GM10248 (cell line): Measurements from ENCODE around the gene MAP4K1.
A peak's percentile ranks its signal among the peaks of the same experiment; 100 is the strongest.

ENCODE experiments used
- CTCF ChIA-PET: fragments of 300-600 bp; sonication (Branson Sonifier 250); formaldehyde crosslinking; extraction: SDS; loops from one replicate; lab custom pipeline; 2021; ENCODE audit warnings: antibody characterized with exemption; lab: Yijun Ruan, JAX
- POLR2A ChIA-PET: fragments of 350-650 bp; sonication (Branson Sonifier 250); formaldehyde crosslinking; extraction: SDS; loops from one replicate; lab custom pipeline; 2020; ENCODE audit warnings: antibody characterized with exemption; lab: Yijun Ruan, JAX
- DNase-seq: peaks from one replicate; pipeline ENCODE4 v3.0.0; 2012; ENCODE audit errors: extremely low spot score
- TF ChIP-seq, protein P1 (sequence below): IDR thresholded peaks from 2 replicates; pipeline ENCODE4 v1.5.1; 2012; ENCODE audit warnings: mild to moderate bottlenecking, low read depth; ENCODE audit errors: extremely low read depth, missing control alignments, control extremely low read depth

Gene MAP4K1

DNA sequence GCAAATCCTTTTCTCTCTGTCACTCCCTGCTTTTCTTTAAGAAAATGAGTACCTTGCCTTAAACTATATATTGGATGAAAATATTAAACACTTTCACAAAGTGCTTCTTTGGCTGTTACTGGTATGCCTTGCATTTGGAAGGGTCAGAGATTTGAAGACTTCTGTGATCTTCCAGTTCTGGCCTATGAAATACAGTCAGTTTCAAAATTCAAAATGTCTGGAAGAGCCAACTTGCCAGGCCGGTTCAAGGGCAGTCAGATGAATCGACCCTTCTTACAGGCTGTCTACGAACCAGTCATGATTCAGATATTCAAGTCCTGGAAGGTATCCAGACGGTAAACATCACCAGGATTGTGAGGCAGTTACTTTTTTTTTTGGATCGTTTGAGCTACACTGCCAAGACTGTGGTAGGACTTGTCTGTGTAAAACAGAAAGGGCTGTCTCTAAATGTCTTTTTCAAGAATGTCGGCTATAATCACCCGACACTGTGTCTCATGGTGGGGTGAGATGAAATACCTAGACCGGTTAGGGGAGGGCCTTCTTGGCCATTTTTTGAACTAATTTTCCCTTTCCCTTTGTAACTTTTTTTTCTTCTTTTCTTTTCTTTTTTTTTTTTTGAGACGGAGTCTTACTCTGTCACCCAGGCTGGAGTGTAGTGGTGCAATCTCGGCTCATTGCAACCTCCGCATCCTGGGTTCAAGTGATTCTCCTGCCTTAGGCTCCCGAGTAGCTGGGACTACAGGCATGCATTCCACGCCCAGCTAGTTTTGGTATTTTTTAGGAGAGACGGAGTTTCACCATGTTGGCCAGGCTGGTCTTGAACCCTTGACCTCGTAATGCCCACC lies 40.9 kb upstream of the MAP4K1 start:
- ChIA-PET POLR2A (no interaction called here), CTCF (interaction anchor here (1.1 to 6.2 kb wide), 3 partner anchors 11 to 111 kb away, joined by 4 to 30 read pairs (median 4); no protein-coding TSS in a partner anchor)
- DNase-seq: no peak
- TF ChIP-seq, protein P1, sequence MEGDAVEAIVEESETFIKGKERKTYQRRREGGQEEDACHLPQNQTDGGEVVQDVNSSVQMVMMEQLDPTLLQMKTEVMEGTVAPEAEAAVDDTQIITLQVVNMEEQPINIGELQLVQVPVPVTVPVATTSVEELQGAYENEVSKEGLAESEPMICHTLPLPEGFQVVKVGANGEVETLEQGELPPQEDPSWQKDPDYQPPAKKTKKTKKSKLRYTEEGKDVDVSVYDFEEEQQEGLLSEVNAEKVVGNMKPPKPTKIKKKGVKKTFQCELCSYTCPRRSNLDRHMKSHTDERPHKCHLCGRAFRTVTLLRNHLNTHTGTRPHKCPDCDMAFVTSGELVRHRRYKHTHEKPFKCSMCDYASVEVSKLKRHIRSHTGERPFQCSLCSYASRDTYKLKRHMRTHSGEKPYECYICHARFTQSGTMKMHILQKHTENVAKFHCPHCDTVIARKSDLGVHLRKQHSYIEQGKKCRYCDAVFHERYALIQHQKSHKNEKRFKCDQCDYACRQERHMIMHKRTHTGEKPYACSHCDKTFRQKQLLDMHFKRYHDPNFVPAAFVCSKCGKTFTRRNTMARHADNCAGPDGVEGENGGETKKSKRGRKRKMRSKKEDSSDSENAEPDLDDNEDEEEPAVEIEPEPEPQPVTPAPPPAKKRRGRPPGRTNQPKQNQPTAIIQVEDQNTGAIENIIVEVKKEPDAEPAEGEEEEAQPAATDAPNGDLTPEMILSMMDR: no peak

DNA sequence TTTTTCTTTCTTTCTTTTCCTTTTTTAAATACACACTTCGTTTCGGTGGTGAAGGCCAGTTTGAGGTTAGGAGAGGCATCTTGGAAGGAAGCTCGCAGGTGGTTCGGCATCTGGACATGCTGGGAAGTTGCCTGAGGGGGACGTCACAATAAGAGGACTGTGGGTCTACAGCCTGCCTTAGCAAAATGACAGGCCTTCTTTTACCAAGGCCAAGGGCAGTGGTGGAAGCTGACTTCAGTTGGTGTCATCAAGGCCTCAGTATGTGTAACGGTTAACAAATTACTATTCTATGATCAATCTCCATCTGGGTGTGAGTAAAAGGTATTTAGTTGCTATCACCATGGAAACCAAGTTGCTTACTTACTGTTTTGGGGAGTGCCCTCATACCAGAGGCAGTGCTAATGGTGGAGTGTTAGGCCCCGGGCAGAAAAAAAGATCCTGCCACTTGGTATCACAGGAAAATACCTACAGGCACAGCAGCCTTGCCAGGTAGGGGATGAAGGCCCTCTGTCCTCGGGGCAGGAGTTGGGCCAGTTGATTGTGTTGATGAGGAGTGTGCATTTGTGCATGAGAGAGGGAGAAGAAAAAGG lies 40.0 kb upstream of the MAP4K1 start:
- ChIA-PET POLR2A (no interaction called here), CTCF (interaction anchor here (1.4 to 6.2 kb wide), 4 partner anchors 9 to 295 kb away, joined by 3 to 30 read pairs (median 6); no protein-coding TSS in a partner anchor)
- no peak for DNase-seq
- TF ChIP-seq, protein P1: no peak

DNA sequence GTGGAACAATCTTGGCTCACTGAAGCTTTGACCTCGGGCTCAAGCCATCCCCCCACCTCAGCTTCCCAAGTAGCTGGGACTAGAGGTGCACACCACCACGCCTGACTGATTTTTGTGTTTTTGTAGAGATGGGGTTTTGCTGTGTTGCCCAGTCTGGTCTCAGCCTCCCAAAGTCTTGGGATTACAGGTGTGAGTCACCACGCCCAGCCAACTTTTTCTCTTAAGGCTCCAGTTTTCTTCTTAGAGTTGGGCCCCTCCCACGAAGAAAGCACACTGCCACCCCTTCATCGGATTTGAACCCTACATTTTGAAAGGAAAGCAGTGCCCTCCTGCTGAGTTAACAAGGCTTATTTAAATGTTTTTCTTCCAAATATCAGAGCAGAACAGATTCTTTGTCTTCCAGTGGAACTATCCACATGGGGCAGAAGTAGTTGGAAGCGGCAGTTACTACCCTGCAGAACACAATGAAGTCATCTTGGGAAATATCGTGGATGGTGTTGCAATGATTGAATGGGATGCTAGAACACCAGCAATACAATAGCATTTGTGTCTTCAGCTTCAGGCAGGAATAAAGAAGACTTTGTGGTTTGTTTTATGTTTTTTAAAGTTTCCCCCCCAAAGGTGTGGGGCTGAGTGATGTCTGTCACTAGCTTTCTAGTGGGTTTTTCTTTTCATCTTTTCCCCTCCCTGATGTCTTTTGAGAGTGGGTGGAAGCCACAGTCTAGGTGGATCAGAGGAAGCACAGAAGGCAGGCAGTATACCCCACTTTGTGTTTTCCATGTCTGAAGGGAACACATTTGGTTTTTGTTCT lies 38.6 kb upstream of the MAP4K1 start:
- TF ChIP-seq, protein P1: no peak
- ChIA-PET CTCF (interaction anchor here (1.4 to 6.2 kb wide), 3 partner anchors 11 to 297 kb away, joined by 3 to 30 read pairs (median 8); no protein-coding TSS in a partner anchor), POLR2A (no interaction called here)
- DNase-seq: no peak

DNA sequence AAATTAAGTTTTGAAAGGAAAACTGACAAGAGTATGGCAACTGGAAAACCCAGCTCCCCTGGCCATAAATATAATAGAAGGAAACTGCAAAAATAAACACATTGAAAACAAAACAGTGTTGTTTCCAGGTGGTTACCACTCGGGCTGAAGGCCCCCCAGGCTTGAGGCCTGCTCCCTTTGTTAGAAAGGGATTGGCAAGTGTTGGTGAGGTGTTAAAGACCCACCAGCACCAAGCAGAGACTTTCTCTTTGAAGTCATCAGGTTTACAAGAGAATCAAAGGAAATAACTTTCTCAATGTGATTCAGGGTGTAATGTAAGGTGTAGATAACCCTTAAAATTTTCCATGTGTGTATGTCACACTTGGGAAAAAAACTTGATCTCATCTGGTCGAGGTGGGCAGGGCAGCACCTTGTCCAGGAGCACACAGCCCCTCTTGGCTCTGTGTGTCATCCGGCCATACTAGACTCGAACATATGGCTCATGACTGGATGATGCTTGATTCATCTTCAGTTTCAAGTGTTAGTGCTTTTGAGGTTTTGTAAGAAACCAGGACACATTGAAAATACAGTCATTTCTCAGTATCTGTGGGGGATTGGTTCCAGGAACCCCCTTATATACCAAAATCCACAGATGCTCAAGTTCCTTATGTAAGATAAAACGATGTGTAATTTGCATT lies 37.5 kb upstream of the MAP4K1 start:
- peak; percentile 48 for DNase-seq
- TF ChIP-seq, protein P1: no peak
- ChIA-PET POLR2A (interaction anchor here (0.7 kb wide), 1 partner anchor 218 kb away, joined by 7 read pairs; no protein-coding TSS in a partner anchor), CTCF (no interaction called here)

DNA sequence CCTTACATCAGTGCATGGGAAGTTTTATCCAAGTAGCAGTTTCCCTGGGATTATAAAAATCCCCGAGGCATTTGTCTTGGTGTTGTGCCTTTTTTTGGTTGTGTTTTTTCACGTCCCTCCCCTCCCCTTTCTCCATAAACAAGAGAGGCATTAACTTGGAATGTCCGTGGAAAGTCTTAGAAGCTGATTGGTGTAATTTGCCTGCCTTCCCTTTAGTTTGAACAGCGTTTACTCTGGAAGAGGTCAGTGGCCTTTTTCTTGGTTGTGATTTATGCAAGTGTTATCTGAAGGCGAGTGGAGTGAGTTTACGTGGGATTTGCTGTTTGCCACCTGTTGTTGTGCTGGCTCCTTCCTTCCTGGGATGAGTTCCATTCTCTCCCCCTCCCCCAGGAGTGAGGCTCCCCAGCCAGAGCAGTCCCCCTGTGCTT lies 36.9 kb upstream of the MAP4K1 start:
- POLR2A ChIA-PET: interaction anchor here (0.7 kb wide), 1 partner anchor 219 kb away, joined by 7 read pairs; no protein-coding TSS in a partner anchor
- TF ChIP-seq, protein P1: no peak
- CTCF ChIA-PET: interaction anchor here (3.2 kb wide), 1 partner anchor 18 kb away, joined by 9 read pairs; no protein-coding TSS in a partner anchor
- no peak for DNase-seq
